Endothelial cell of umbilical vein (primary cell): ENCODE measurements around the gene COLGALT1.

ENCODE experiments used
- CTCF ChIP-seq, 2 donors: IDR thresholded peaks; 1 replicate in 1 of 2; 2 replicates in 1 of 2; pipeline ENCODE4 v1.5.1; 2011; ENCODE audit warnings: low read length in 2 of 2, mild to moderate bottlenecking in 2 of 2, moderate library complexity in 2 of 2, control low read depth in 1 of 2, inconsistent platforms in 1 of 2, low read depth in 1 of 2; ENCODE audit not compliant: insufficient read depth in 1 of 2; ENCODE audit errors: extremely low read depth in 1 of 2
- EZH2 ChIP-seq: IDR thresholded peaks from 2 replicates; pipeline ENCODE4 v1.6.1; 2012; ENCODE audit warnings: borderline replicate concordance, low read depth, mild to moderate bottlenecking, moderate library complexity, low read length, inconsistent platforms; ENCODE audit not compliant: severe bottlenecking
- FOS ChIP-seq: IDR thresholded peaks from 2 replicates; pipeline ENCODE4 v1.6.1; 2011; ENCODE audit warnings: mild to moderate bottlenecking, low read length, moderate library complexity, borderline replicate concordance; ENCODE audit not compliant: insufficient read depth
- GATA2 ChIP-seq: IDR thresholded peaks from 2 replicates; pipeline ENCODE4 v1.7.0; 2011; ENCODE audit warnings: low read depth, mild to moderate bottlenecking, moderate library complexity, mixed read lengths, low read length; ENCODE audit not compliant: insufficient read length, insufficient read depth
- JUN ChIP-seq: IDR thresholded peaks from 2 replicates; pipeline ENCODE4 v1.6.1; 2011; ENCODE audit warnings: borderline replicate concordance, low read depth; ENCODE audit not compliant: insufficient read length, insufficient read depth
- MYC ChIP-seq: IDR thresholded peaks from one replicate; pipeline ENCODE4 v1.6.1; 2011; ENCODE audit warnings: mild to moderate bottlenecking, low read depth, low read length
- POLR2A ChIP-seq: IDR thresholded peaks from 2 replicates; pipeline ENCODE4 v1.6.1; 2012; ENCODE audit warnings: low read depth, mild to moderate bottlenecking, control low read depth, low read length
- POLR2AphosphoS5 ChIP-seq: IDR thresholded peaks from 2 replicates; pipeline ENCODE4 v1.6.1; 2012; ENCODE audit warnings: low read depth, mild to moderate bottlenecking, control low read depth, low read length, moderate library complexity; ENCODE audit not compliant: insufficient read depth
- TF ChIP-seq, protein P1 (sequence below): IDR thresholded peaks from 2 replicates; pipeline ENCODE4 v1.6.1; 2011; ENCODE audit not compliant: insufficient read depth, insufficient read length

GRCh38 chr19:17601683-17602082 is 46.2 kb downstream of the COLGALT1 start:
- TF ChIP-seq POLR2AphosphoS5: no peak
- no peak for TF ChIP-seq CTCF (IDR thresholded peaks at IDR 0.05; ENCODE audit: extremely low read depth in 1 of 2, insufficient read depth in 1 of 2, low read depth in 1 of 2, low read length in 2 of 2)
- TF ChIP-seq MYC: no peak
- TF ChIP-seq POLR2A: no peak
- TF ChIP-seq, protein P1, sequence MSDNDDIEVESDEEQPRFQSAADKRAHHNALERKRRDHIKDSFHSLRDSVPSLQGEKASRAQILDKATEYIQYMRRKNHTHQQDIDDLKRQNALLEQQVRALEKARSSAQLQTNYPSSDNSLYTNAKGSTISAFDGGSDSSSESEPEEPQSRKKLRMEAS: no peak
- no peak for TF ChIP-seq EZH2
- TF ChIP-seq JUN: no peak
- TF ChIP-seq FOS: no peak
- no peak for TF ChIP-seq GATA2
